Karpas-422 (cell line): ENCODE measurements around the gene SPRED2. TPM values are rescaled to one million over a fixed set of nuclear protein-coding genes. Genes with fewer than 3 reads are reported as not detected.

Source experiments
- DNase-seq: peaks from one replicate; pipeline ENCODE4 v3.0.0-alpha.2; 2015
- H2AFZ ChIP-seq: fragments of 200-600 bp; sonication (generic); 2 replicates; pipeline ENCODE4 v1.6.1; 2014; ENCODE audit warnings: antibody characterized with exemption, low read length, mixed read lengths
- H3K27ac ChIP-seq: fragments of 200-600 bp; sonication (generic); 2 replicates; pipeline ENCODE4 v1.5.1; 2014; ENCODE audit warnings: mild to moderate bottlenecking, low read length, moderate library complexity
- H3K27me3 ChIP-seq: fragments of 200-600 bp; sonication (generic); 2 replicates; pipeline ENCODE4 v1.6.1; 2014; ENCODE audit warnings: low read length, mixed read lengths
- H3K36me3 ChIP-seq: fragments of 200-600 bp; sonication (generic); 2 replicates; pipeline ENCODE4 v1.6.1; 2014; ENCODE audit warnings: low read length, mixed read lengths; ENCODE audit not compliant: insufficient read depth
- H3K4me1 ChIP-seq: fragments of 200-600 bp; sonication (generic); 2 replicates; pipeline ENCODE4 v1.6.1; 2014; ENCODE audit warnings: mild to moderate bottlenecking, low read length, mixed read lengths
- H3K4me2 ChIP-seq: fragments of 200-600 bp; sonication (generic); 2 replicates; pipeline ENCODE4 v1.6.1; 2014; ENCODE audit warnings: low read length, low read depth, mild to moderate bottlenecking; ENCODE audit not compliant: poor library complexity, severe bottlenecking
- H3K4me3 ChIP-seq: fragments of 200-600 bp; sonication (generic); 2 replicates; pipeline ENCODE4 v1.5.1; 2014; ENCODE audit warnings: mild to moderate bottlenecking, antibody characterized with exemption, low read length, mixed read lengths
- H3K79me2 ChIP-seq: fragments of 200-600 bp; sonication (generic); 2 replicates; pipeline ENCODE4 v1.6.1; 2014; ENCODE audit warnings: mild to moderate bottlenecking, low read length, mixed read lengths
- H3K9ac ChIP-seq: fragments of 200-600 bp; sonication (generic); 2 replicates; pipeline ENCODE4 v1.6.0; 2014; ENCODE audit warnings: low read length
- H3K9me2 ChIP-seq: fragments of 200-600 bp; sonication (generic), shearing (Covaris generic); replicated peaks from 2 replicates; pipeline ENCODE4 v1.6.0; 2014; ENCODE audit warnings: mild to moderate bottlenecking, low read length, moderate library complexity; ENCODE audit not compliant: insufficient read depth
- H3K9me3 ChIP-seq: fragments of 300-700, 200-600 bp; sonication (generic); 2 replicates; pipeline ENCODE4 v1.6.1; 2014; ENCODE audit warnings: low read length, mixed read lengths
- H4K20me1 ChIP-seq: fragments of 200-600 bp; sonication (generic); 2 replicates; pipeline ENCODE4 v1.6.1; 2014; ENCODE audit warnings: mild to moderate bottlenecking, antibody characterized with exemption, low read length, low read depth; ENCODE audit not compliant: insufficient read depth
- total RNA-seq: library from RNA; depleted of rRNA; stranded (reverse); fragments of >200 nt; shearing (Covaris generic); gene quantifications from 2 replicates; pipeline ENCODE4 v1.2.3, GENCODE V29; 2014; ENCODE audit warnings: low replicate concordance

Gene SPRED2
- total RNA-seq, 1 experiment from 2014 or later: 11.9 TPM

DNA sequence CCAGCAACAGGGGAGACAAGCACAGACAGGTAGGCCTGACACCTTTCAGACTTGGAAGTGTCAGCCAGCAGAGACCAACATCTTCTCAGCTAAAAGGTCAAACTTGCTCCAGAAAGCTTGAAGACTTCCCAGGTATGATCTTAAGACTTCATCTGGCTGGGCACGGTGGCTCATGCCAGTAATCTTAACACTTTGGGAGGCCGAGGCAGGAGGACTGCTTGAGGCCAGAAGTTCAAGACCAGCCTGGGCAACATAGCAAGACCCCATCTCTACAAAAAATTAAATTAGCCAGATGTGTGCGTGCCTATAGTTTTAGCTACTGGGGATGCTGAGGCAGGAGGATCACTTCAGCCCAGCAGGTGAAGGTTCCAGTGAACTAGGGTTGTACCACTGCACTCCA, 39.0 kb upstream of the SPRED2 start:
- Histone ChIP-seq H3K79me2 (no peaks in the 10 kb centered on the region), H3K27me3 (peaks cover 10% of the 10 kb centered on the region; the same call in 1 of the 2 replicates), H2AFZ (no peak overlapping the region), H3K27ac (no peak overlapping the region), H3K9ac (no peak overlapping the region), H3K9me2 (no peaks in the 10 kb centered on the region), H4K20me1 (no peaks in the 10 kb centered on the region), H3K4me3 (no peak overlapping the region), H3K36me3 (no peaks in the 10 kb centered on the region), H3K4me1 (no peaks in the 10 kb centered on the region), H3K4me2 (no peak overlapping the region), H3K9me3 (no peaks in the 10 kb centered on the region)
- no peak for DNase-seq

DNA sequence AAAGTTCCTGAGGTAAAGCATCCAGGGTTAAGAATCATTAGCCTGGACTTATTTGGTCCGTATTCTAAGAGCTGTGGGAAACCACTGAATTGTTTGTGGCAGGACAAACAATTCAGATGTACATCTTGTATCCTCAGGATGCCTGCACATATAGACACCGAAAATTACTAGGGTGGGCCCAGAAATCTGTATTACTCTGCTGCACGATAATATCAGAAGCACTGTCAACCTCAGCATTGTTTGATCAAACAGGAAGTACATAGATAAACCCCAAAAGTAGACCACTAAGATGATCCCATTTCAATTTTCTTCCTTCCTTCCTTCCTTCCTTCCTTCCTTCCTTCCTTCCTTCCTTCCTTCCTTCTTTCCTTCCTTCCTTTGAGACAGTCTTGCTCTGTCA, 34.2 kb upstream of the SPRED2 start:
- H3K79me2 ChIP-seq: no peaks in the 10 kb centered on the region
- H3K9ac ChIP-seq: no peak overlapping the region
- H3K9me3 ChIP-seq: no peaks in the 10 kb centered on the region
- H2AFZ ChIP-seq: no peak overlapping the region
- peaks cover 10% of the 10 kb centered on the region for H3K4me1 ChIP-seq
- no peak overlapping the region for H3K4me2 ChIP-seq
- DNase-seq: no peak
- H3K4me3 ChIP-seq: no peak overlapping the region
- 0 out of 2 replicates have a peak, but pooled peaks cover 4% of the 10 kb centered on the region for H3K27me3 ChIP-seq
- no peak overlapping the region for H3K27ac ChIP-seq
- no peaks in the 10 kb centered on the region for H3K9me2 ChIP-seq
- no peaks in the 10 kb centered on the region for H3K36me3 ChIP-seq
- no peaks in the 10 kb centered on the region for H4K20me1 ChIP-seq

DNA sequence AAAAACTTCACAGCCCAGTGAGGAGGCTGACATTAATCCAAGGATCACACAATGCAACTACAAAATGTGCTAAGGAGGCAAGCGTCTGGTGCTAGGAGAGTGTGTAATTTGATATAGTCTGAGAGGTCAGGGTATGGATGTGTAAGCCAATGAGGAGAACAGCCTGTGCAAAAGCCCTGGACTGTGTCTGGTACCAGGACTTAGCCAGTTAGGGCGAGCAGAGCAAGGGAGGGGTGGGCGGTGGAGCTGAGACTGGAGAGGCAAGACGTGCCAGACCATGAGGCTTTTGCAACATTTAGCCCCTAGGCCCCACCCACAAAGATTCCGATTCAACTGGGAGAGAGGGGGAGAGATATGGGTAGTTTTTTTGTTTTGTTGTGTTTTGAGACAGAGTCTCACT, 33.5 kb upstream of the SPRED2 start:
- Histone ChIP-seq H3K79me2 (no peaks in the 10 kb centered on the region), H3K9me2 (no peaks in the 10 kb centered on the region), H3K27ac (no peak overlapping the region), H3K27me3 (0 out of 2 replicates have a peak, but pooled peaks cover 4% of the 10 kb centered on the region), H4K20me1 (no peaks in the 10 kb centered on the region), H2AFZ (no peak overlapping the region), H3K4me2 (no peak overlapping the region), H3K4me1 (peaks cover 10% of the 10 kb centered on the region), H3K4me3 (no peak overlapping the region), H3K9me3 (no peaks in the 10 kb centered on the region), H3K9ac (no peak overlapping the region), H3K36me3 (no peaks in the 10 kb centered on the region)
- DNase-seq: no peak

DNA sequence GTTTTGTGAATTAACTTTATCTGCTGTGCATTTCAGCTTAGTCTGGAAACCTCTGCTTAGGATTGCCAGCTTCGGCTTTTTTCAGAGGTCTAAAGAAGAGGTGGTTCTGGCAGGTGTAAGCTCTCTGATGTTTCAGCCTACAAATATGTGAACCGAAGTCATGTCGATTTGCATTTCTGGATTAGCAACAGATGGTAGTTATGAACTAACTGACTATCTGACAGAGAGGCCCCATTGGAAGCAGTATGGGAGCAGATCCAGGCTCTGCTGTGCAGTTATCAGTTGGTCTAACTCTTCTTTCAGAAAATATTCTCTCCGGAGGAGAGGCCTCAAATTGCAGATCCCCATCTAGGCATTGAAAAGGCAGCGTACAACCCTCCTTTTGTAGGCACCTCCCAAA, 32.7 kb upstream of the SPRED2 start:
- Histone ChIP-seq H3K9me3 (no peaks in the 10 kb centered on the region), H2AFZ (no peak overlapping the region)

DNA sequence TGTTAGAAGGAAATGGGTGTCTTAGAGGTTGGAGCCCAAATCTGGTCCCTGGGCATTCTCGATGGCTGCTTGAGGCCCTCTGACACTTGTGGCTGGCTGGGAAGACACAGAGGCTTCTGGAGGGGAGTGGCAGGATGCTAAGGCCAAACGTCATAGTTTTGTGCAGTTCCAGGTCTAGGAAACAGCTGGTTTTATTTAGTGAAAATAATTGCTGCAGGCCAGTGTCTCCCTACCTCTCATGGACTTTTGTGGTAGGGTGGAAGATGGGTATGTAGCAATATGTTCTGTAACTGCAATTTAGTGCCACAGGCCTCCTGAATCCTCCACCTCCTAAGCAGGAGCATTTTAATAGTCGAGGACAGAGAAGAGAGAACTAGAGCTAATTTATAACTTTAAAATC, 32.2 kb upstream of the SPRED2 start:
- Histone ChIP-seq H3K36me3 (no peaks in the 10 kb centered on the region), H3K9me2 (no peaks in the 10 kb centered on the region), H4K20me1 (no peaks in the 10 kb centered on the region), H2AFZ (no peak overlapping the region), H3K27ac (no peak overlapping the region), H3K9me3 (no peaks in the 10 kb centered on the region), H3K79me2 (no peaks in the 10 kb centered on the region), H3K27me3 (0 out of 2 replicates have a peak, but pooled peaks cover 4% of the 10 kb centered on the region), H3K4me2 (no peak overlapping the region), H3K4me3 (no peak overlapping the region), H3K4me1 (peaks cover 10% of the 10 kb centered on the region), H3K9ac (no peak overlapping the region)
- DNase-seq: no peak

More for the DNA sequence above, 32.7 kb upstream of the SPRED2 start:
- Histone ChIP-seq H3K4me2 (no peak overlapping the region), H3K4me3 (no peak overlapping the region), H3K9ac (no peak overlapping the region), H3K36me3 (no peaks in the 10 kb centered on the region), H3K27me3 (0 out of 2 replicates have a peak, but pooled peaks cover 4% of the 10 kb centered on the region), H4K20me1 (no peaks in the 10 kb centered on the region), H3K9me2 (no peaks in the 10 kb centered on the region), H3K27ac (no peak overlapping the region), H3K79me2 (no peaks in the 10 kb centered on the region), H3K4me1 (peaks cover 10% of the 10 kb centered on the region)
- no peak for DNase-seq

DNA sequence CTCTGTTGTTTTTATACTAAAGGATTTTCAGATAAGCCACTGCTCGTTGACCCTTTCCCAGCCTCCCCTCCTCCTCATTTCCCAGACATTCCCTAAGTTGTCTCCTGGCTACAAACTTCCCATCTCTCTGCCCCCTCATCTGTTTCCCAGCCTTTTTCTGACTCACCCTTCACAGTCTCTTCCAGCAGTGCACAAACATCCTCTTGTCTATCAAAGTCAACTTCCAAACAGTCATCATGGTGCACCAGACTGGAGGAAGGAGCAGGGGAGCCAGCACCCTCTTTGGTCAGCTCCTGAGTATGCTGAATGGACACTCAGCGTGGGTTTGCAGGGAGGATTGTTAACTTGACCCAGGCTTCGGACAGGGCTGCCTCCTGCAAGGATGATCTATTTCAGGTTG, 26.6 kb upstream of the SPRED2 start:
- no peak overlapping the region for H3K27ac ChIP-seq
- DNase-seq: no peak
- no peak overlapping the region for H3K4me2 ChIP-seq
- H3K9ac ChIP-seq: no peak overlapping the region
- H3K36me3 ChIP-seq: no peaks in the 10 kb centered on the region
- H2AFZ ChIP-seq: no peak overlapping the region
- H3K27me3 ChIP-seq: no peaks in the 10 kb centered on the region
- no peaks in the 10 kb centered on the region for H4K20me1 ChIP-seq
- H3K9me3 ChIP-seq: no peaks in the 10 kb centered on the region
- H3K79me2 ChIP-seq: no peaks in the 10 kb centered on the region
- H3K9me2 ChIP-seq: no peaks in the 10 kb centered on the region
- H3K4me3 ChIP-seq: no peak overlapping the region
- H3K4me1 ChIP-seq: no peaks in the 10 kb centered on the region

DNA sequence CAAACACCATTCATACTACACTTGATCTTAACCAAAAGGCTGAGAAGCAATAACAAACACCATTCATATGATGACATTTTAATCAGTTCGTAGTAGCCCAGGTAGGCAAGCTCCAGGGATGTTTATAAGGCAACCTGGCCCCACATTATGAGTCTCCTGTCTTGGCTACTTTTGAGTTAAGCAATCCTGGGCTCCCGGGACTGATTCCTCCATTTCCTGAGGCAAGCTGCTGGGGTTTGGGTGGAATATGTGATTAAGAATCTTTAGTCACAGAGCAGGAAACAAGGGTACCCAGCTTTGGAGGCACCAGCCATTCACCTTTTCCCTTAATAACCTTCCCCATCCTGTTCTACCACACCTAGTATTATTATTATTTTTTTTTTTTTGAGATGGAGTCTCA, 24.5 kb upstream of the SPRED2 start:
- H3K4me2 ChIP-seq: no peak overlapping the region
- H3K4me3 ChIP-seq: no peak overlapping the region
- H3K9me3 ChIP-seq: no peaks in the 10 kb centered on the region
- H3K36me3 ChIP-seq: no peaks in the 10 kb centered on the region
- no peak overlapping the region for H3K27ac ChIP-seq
- H2AFZ ChIP-seq: no peak overlapping the region
- H3K9ac ChIP-seq: no peak overlapping the region
- no peaks in the 10 kb centered on the region for H3K27me3 ChIP-seq
- no peaks in the 10 kb centered on the region for H3K4me1 ChIP-seq
- DNase-seq: no peak
- no peaks in the 10 kb centered on the region for H4K20me1 ChIP-seq
- H3K79me2 ChIP-seq: no peaks in the 10 kb centered on the region
- no peaks in the 10 kb centered on the region for H3K9me2 ChIP-seq

DNA sequence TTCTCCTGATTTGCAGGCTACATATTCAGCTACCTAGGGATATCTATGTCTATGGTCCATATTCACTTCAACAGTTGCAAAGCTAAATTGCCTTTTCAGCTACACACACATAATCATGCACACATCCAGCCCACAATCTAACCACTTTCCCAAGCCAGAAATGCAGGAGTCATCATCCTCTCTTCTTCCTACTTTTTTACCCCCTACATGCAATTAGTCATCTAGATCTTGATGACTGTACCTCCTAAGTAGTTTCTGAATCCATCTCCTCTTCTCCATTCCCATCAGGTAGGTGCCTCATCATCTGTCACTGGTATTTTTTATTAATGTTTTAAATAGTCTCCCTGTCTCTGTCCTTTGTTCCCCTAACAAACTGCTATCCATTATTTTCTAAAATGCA, 23.7 kb upstream of the SPRED2 start:
- H4K20me1 ChIP-seq: no peaks in the 10 kb centered on the region
- H3K27me3 ChIP-seq: no peaks in the 10 kb centered on the region
- H3K4me3 ChIP-seq: no peak overlapping the region
- H3K4me2 ChIP-seq: no peak overlapping the region
- no peaks in the 10 kb centered on the region for H3K79me2 ChIP-seq
- H2AFZ ChIP-seq: no peak overlapping the region
- no peak overlapping the region for H3K9ac ChIP-seq
- H3K27ac ChIP-seq: no peak overlapping the region
- H3K36me3 ChIP-seq: no peaks in the 10 kb centered on the region
- no peaks in the 10 kb centered on the region for H3K9me3 ChIP-seq
- no peak for DNase-seq
- H3K4me1 ChIP-seq: no peaks in the 10 kb centered on the region
- no peaks in the 10 kb centered on the region for H3K9me2 ChIP-seq

DNA sequence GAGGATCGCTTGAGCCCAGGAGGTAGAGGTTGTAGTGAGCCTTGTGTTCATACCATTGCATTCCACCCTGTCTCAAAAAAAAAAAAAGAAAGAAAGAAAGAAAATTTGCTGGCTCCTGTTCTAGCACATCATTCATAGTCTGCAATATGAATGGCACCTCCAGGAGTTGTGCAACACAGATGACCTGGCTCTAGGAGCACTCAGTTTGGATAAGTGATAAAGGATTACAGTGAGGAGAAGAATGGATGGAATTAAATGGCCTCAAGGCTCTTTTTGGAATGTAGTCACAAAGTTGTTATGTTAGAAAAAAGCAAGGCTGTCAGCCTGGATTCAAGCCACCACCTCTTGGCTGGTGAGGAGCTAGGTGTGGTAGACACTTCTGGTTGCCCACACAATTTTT, 21.5 kb upstream of the SPRED2 start:
- no peaks in the 10 kb centered on the region for H3K79me2 ChIP-seq
- H3K4me1 ChIP-seq: no peaks in the 10 kb centered on the region
- H3K27ac ChIP-seq: no peak overlapping the region
- H3K9ac ChIP-seq: no peak overlapping the region
- H3K4me3 ChIP-seq: no peak overlapping the region
- H3K9me2 ChIP-seq: no peaks in the 10 kb centered on the region
- H4K20me1 ChIP-seq: no peaks in the 10 kb centered on the region
- no peak for DNase-seq
- no peak overlapping the region for H3K4me2 ChIP-seq
- H3K36me3 ChIP-seq: no peaks in the 10 kb centered on the region
- H3K27me3 ChIP-seq: no peaks in the 10 kb centered on the region
- no peak overlapping the region for H2AFZ ChIP-seq
- no peaks in the 10 kb centered on the region for H3K9me3 ChIP-seq
